ENCODE measurements around the gene PROX1.

PROX1 gene

GRCh38 chr1:214050513-214051401 is 63.0 kb downstream of the PROX1 start:
- TF ChIP-seq EGR1 (IDR thresholded peaks at IDR 0.05) (no peak), ZBTB7A (IDR thresholded peaks at IDR 0.05; ENCODE audit: low read depth) (no peak), CEBPB (IDR thresholded peaks at IDR 0.05) (no peak), FOXM1 (IDR thresholded peaks at IDR 0.05; ENCODE audit: borderline replicate concordance, low read depth) (no peak)
- TF ChIP-seq, protein P1, sequence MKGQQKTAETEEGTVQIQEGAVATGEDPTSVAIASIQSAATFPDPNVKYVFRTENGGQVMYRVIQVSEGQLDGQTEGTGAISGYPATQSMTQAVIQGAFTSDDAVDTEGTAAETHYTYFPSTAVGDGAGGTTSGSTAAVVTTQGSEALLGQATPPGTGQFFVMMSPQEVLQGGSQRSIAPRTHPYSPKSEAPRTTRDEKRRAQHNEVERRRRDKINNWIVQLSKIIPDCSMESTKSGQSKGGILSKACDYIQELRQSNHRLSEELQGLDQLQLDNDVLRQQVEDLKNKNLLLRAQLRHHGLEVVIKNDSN (IDR thresholded peaks at IDR 0.05) = no peak

DNA sequence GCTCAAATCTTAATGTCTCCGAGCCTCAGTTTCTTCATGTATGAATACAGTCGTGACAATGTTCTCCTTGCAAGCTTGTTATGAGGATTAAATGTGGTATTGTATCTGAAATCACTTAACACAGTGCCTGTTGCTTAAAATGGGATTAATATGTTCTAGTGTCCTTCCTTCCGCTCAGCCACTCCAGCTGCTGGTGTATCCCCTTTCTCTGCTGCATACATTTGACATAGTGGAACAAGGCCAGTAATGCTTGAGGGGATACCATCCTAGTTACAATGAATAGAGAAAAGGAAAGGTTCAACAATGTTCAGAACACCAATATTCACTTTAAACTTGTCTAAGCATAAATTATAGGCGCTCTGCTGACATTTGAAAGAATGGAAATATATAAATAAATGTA is 64.0 kb downstream of the PROX1 start:
- TF ChIP-seq CREB1 (IDR thresholded peaks at IDR 0.05; ENCODE audit: low read depth) (no peak), TEAD4 (IDR thresholded peaks at IDR 0.05) (no peak), FOXM1 (IDR thresholded peaks at IDR 0.05; ENCODE audit: borderline replicate concordance, low read depth) (no peak), YY1 (IDR thresholded peaks at IDR 0.05; ENCODE audit: low read depth) (no peak), ZBTB7A (IDR thresholded peaks at IDR 0.05; ENCODE audit: low read depth) (no peak), TAF1 (IDR thresholded peaks at IDR 0.05; ENCODE audit: low read depth) (no peak), EGR1 (IDR thresholded peaks at IDR 0.05) (no peak), RAD21 (IDR thresholded peaks at IDR 0.05; ENCODE audit: low read depth) (no peak), NFIC (IDR thresholded peaks at IDR 0.05) (no peak), TCF12 (IDR thresholded peaks at IDR 0.05; ENCODE audit: low read depth) (no peak)
- TF ChIP-seq, protein P1 (IDR thresholded peaks at IDR 0.05) = no peak
- TF ChIP-seq, protein P2, sequence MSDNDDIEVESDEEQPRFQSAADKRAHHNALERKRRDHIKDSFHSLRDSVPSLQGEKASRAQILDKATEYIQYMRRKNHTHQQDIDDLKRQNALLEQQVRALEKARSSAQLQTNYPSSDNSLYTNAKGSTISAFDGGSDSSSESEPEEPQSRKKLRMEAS (IDR thresholded peaks at IDR 0.05) = no peak

DNA sequence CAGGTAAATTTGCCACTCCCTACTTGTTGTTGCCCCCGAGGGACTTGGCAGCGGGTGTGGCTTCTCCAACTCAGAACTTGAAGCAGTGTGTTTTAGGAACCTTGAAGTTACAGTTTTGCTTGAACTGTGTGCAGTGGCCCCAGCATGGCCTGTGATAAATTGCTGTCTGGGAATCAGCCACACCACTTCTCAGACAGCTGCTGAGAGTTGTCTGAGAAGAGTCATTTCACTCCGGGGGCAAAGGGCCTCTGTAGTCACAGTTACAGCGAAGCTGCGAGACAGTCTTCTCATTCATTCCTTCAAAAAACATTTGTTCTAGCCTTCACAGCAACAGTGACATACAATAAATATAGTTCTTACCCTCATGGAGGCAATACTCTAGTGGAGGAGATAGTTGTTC is 70.3 kb downstream of the PROX1 start:
- TF ChIP-seq TEAD4 (IDR thresholded peaks at IDR 0.05) = no peak
- no peak for TF ChIP-seq TCF12 (IDR thresholded peaks at IDR 0.05; ENCODE audit: low read depth)
- TF ChIP-seq FOXM1 (IDR thresholded peaks at IDR 0.05; ENCODE audit: borderline replicate concordance, low read depth) = no peak
- TF ChIP-seq, protein P2 (IDR thresholded peaks at IDR 0.05) = no peak
- no peak for TF ChIP-seq CREB1 (IDR thresholded peaks at IDR 0.05; ENCODE audit: low read depth)

GRCh38 chr1:214066190-214066589 is 78.4 kb downstream of the PROX1 start:
- no peak for TF ChIP-seq RAD21 (IDR thresholded peaks at IDR 0.05; ENCODE audit: low read depth)
- TF ChIP-seq, protein P1 (IDR thresholded peaks at IDR 0.05) = no peak
- TF ChIP-seq REST (IDR thresholded peaks at IDR 0.05; ENCODE audit: low read depth) = no peak
- TF ChIP-seq TAF1 (IDR thresholded peaks at IDR 0.05; ENCODE audit: low read depth) = no peak
- no peak for TF ChIP-seq CEBPB (IDR thresholded peaks at IDR 0.05)
- no peak for TF ChIP-seq ZBTB7A (IDR thresholded peaks at IDR 0.05; ENCODE audit: low read depth)
- no peak for TF ChIP-seq NFIC (IDR thresholded peaks at IDR 0.05)

DNA sequence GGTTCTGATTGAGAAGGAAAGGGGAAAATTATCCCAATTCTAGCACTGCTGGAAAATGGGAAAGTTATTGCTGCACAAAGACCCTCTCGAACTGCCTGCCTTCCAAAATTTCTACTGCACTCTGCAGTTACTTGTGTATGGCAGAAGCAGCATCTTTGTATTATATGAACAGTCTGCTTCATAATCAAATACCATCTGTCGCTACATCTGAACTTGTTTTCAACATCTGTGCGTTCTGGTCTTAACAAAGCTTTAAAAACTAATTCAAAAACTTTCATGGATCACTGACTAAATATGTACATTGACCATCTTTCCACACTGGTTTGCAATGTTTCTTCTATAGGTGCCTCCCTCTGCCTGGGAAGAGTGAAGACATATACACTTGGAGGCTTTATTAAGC is 79.2 kb downstream of the PROX1 start:
- no peak for TF ChIP-seq CEBPB (IDR thresholded peaks at IDR 0.05)
- no peak for TF ChIP-seq REST (IDR thresholded peaks at IDR 0.05; ENCODE audit: low read depth)
- no peak for TF ChIP-seq TCF12 (IDR thresholded peaks at IDR 0.05; ENCODE audit: low read depth)
- TF ChIP-seq TEAD4 (IDR thresholded peaks at IDR 0.05) = no peak
- no peak for TF ChIP-seq RAD21 (IDR thresholded peaks at IDR 0.05; ENCODE audit: low read depth)
- no peak for TF ChIP-seq EP300 (IDR thresholded peaks at IDR 0.05; ENCODE audit: borderline replicate concordance)
- TF ChIP-seq YY1 (IDR thresholded peaks at IDR 0.05; ENCODE audit: low read depth) = no peak
- TF ChIP-seq, protein P1 (IDR thresholded peaks at IDR 0.05) = no peak
- no peak for TF ChIP-seq EGR1 (IDR thresholded peaks at IDR 0.05)
- TF ChIP-seq NFIC (IDR thresholded peaks at IDR 0.05) = no peak
- TF ChIP-seq TAF1 (IDR thresholded peaks at IDR 0.05; ENCODE audit: low read depth) = no peak
- TF ChIP-seq, protein P2 (IDR thresholded peaks at IDR 0.05) = no peak
